ENCODE results near the gene ZCCHC17.

The ZCCHC17 gene

DNA sequence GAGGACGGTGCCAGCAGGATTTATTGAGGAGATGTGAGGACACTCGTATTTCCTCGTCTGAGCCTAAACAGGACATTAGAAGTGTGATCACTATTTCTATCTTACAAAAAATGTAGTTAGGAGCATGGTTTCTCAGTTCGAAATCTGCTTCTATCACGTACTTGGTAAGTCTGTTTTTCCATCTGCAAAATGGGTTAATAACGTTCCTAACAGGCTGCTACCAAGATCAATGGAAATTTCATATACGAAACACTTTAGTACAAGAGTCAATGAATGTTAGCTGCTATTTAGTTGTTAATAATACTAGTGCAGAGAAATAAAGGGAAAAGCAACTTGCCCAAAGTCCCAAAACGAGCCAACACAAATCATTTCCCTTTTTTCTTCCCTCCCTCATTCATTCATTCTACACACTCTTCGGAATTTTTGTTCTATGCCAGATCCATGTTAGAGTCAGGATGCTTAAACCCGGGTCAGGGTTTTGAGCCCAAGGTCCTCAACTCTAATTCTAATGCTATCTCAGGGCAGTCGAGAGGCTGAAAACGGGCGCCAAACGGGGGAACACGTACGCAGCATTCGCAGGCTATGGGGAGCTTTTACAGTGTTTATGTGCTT lies 852 bp upstream of the ZCCHC17 start:
- Histone ChIP-seq H2BK120ac (ENCODE audit: low read depth, low read length) (no peak overlapping the region), H3K4me2 (ENCODE audit: low read length, poor library complexity, severe bottlenecking) (peak overlapping the region; percentile 19), H3K4me3 (ENCODE audit: insufficient read depth in 1 of 2, low read depth in 1 of 2, low read length in 2 of 2) (peak overlapping the region; percentile 79 to 100), H2AFZ (ENCODE audit: low read depth, low read length) (peak overlapping the region; percentile 49), H2BK15ac (ENCODE audit: low read depth, poor library complexity, severe bottlenecking) (no peak overlapping the region), H2AK5ac (ENCODE audit: low read length, severe bottlenecking) (no peak overlapping the region), H3K36me3 (ENCODE audit: control insufficient read depth in 1 of 2, insufficient read depth in 2 of 2, low read depth in 1 of 2, low read length in 2 of 2) (peaks cover 13 to 36% of the 10 kb centered on the region in 2 experiments), H4K8ac (ENCODE audit: low read length) (peak overlapping the region; percentile 77), H3K9ac (ENCODE audit: low read length) (peak overlapping the region; percentile 99), H3K4ac (ENCODE audit: low read depth in 1 of 2, low read length in 2 of 2) (peak overlapping the region; percentile 20 to 72), H2BK12ac (ENCODE audit: low read length in 2 of 2) (no peak overlapping the region), H3K9me3 (ENCODE audit: control insufficient read depth, low read length) (no peaks in the 10 kb centered on the region), H3K14ac (ENCODE audit: low read length in 2 of 2) (peak overlapping the region in 1 of 2 experiments; percentile 35), H2BK5ac (ENCODE audit: low read depth, low read length, poor library complexity, severe bottlenecking) (no peak overlapping the region), H3K79me1 (replicated peaks; ENCODE audit: low read length, poor library complexity, severe bottlenecking) (peaks cover 25% of the 10 kb centered on the region), H3K27ac (ENCODE audit: low read length, poor library complexity, severe bottlenecking) (peak overlapping the region; percentile 31), H3K27me3 (ENCODE audit: control insufficient read depth in 1 of 2, insufficient read depth in 1 of 2, low read length in 2 of 2) (no peaks in the 10 kb centered on the region), H3K23ac (ENCODE audit: low read length in 2 of 2) (peak overlapping the region in 1 of 2 experiments; percentile 29), H3K18ac (ENCODE audit: low read depth in 1 of 2, low read length in 2 of 2) (peak overlapping the region; percentile 60 to 76), H4K91ac (ENCODE audit: low read length) (peak overlapping the region; percentile 4), H3K4me1 (ENCODE audit: control insufficient read depth, insufficient read depth, low read depth, low read length) (peaks cover 6% of the 10 kb centered on the region)
- WGBS = 26% methylated on average over 15 of the region's 17 CpGs
- peak; percentile 4 for DNase-seq

DNA sequence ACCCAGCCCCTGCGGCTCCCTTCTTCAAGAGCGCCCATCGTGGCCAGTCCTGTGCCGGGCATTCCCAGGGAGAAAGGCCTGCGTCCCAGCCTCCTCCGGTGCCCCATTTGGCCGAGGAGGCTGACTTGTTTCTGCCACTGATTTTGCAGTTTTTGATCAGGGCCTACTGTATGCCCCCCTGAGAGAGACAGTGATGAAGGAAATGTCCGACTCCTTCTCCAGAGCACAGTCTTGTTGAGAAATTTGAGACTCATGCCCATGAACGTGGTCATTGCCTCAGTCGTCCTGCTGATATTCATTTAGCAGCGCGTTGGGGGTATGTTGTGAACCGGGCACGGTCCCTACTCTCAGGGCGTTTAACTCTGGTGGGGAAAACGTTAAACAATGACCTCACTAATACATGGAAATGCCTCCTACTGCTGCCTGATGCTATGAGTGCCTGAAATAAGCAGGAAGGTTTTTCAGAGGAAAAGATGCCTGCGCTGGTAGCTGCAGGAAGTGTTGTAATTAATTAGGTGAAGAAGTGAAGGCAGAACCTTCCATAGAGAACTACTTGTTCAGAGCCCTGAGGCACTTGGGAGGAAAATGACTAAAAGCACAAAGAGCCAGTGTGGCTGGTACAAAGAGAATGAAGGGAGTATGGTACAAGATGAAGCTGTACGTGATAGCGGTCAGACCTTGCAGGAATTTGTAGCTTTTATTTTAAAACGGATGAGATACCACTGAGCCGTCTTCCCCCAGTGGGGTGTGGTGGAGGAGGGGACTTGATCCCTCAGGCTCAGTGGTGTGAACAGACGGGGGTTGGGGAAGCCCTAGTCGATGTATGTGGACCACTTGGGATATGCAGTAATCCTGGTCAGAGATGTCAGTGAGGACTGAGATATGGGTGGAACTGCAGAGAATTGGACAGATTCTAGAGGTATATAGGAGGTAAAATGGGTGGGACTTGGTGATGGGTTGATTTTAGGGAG lies 730 bp downstream of the ZCCHC17 start:
- Histone ChIP-seq H3K79me1 (replicated peaks; ENCODE audit: low read length, poor library complexity, severe bottlenecking) (peaks cover 26% of the 10 kb centered on the region), H3K4me1 (ENCODE audit: control insufficient read depth, insufficient read depth, low read depth, low read length) (peaks cover 6% of the 10 kb centered on the region), H4K8ac (ENCODE audit: low read length) (peak overlapping the region; percentile 28), H4K91ac (ENCODE audit: low read length) (peak overlapping the region; percentile 74), H2BK120ac (ENCODE audit: low read depth, low read length) (no peak overlapping the region), H3K9me3 (ENCODE audit: control insufficient read depth, low read length) (no peaks in the 10 kb centered on the region), H3K27ac (ENCODE audit: low read length, poor library complexity, severe bottlenecking) (peak overlapping the region; percentile 72), H2AFZ (ENCODE audit: low read depth, low read length) (peak overlapping the region; percentile 92), H3K4ac (ENCODE audit: low read depth in 1 of 2, low read length in 2 of 2) (peak overlapping the region; percentile 75 to 84), H3K9ac (ENCODE audit: low read length) (peak overlapping the region; percentile 99), H3K23ac (ENCODE audit: low read length in 2 of 2) (peak overlapping the region in 1 of 2 experiments; percentile 34), H3K4me3 (ENCODE audit: insufficient read depth in 1 of 2, low read depth in 1 of 2, low read length in 2 of 2) (peak overlapping the region; percentile 89 to 100), H2BK15ac (ENCODE audit: low read depth, poor library complexity, severe bottlenecking) (peak overlapping the region; percentile 36), H3K14ac (ENCODE audit: low read length in 2 of 2) (peak overlapping the region in 1 of 2 experiments; percentile 93), H3K4me2 (ENCODE audit: low read length, poor library complexity, severe bottlenecking) (peak overlapping the region; percentile 93), H2AK5ac (ENCODE audit: low read length, severe bottlenecking) (no peak overlapping the region), H3K36me3 (ENCODE audit: control insufficient read depth in 1 of 2, insufficient read depth in 2 of 2, low read depth in 1 of 2, low read length in 2 of 2) (peaks cover 9 to 21% of the 10 kb centered on the region in 2 experiments), H3K18ac (ENCODE audit: low read depth in 1 of 2, low read length in 2 of 2) (peak overlapping the region; percentile 71 to 81), H2BK12ac (ENCODE audit: low read length in 2 of 2) (no peak overlapping the region), H3K27me3 (ENCODE audit: control insufficient read depth in 1 of 2, insufficient read depth in 1 of 2, low read length in 2 of 2) (no peaks in the 10 kb centered on the region), H2BK5ac (ENCODE audit: low read depth, low read length, poor library complexity, severe bottlenecking) (peak overlapping the region; percentile 40)
- peak; percentile 71 for DNase-seq
- 9% methylated on average over 23 of the region's 23 CpGs for WGBS

DNA sequence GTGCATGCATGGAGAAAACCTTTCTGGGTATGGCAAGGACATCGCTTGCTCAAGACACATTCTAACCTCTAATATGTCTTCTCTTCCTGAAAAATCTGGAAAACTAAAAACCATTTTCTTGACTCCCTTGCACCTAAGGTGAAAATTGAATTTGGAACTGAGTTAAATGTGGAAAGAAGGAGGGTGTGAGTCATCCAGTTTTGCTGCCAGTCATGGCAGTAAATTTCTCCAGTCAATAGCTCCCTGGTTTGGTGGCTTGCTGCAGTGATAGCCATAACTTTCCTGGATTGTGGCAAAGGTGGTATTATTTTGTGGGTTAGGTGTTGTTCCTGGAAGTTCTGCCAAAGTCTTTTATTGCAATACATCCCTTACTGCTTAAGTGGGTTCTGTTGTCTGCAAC lies 2.5 kb downstream of the ZCCHC17 start:
- Histone ChIP-seq H2BK12ac (ENCODE audit: low read length in 2 of 2) (no peak overlapping the region), H3K79me1 (replicated peaks; ENCODE audit: low read length, poor library complexity, severe bottlenecking) (peaks cover 28% of the 10 kb centered on the region), H3K14ac (ENCODE audit: low read length in 2 of 2) (no peak overlapping the region), H3K27ac (ENCODE audit: low read length, poor library complexity, severe bottlenecking) (no peak overlapping the region), H2AK5ac (ENCODE audit: low read length, severe bottlenecking) (no peak overlapping the region), H2AFZ (ENCODE audit: low read depth, low read length) (no peak overlapping the region), H2BK15ac (ENCODE audit: low read depth, poor library complexity, severe bottlenecking) (no peak overlapping the region), H3K18ac (ENCODE audit: low read depth in 1 of 2, low read length in 2 of 2) (no peak overlapping the region), H4K8ac (ENCODE audit: low read length) (no peak overlapping the region), H3K4me1 (ENCODE audit: control insufficient read depth, insufficient read depth, low read depth, low read length) (peaks cover 6% of the 10 kb centered on the region), H3K23ac (ENCODE audit: low read length in 2 of 2) (no peak overlapping the region), H3K4ac (ENCODE audit: low read depth in 1 of 2, low read length in 2 of 2) (no peak overlapping the region), H3K27me3 (ENCODE audit: control insufficient read depth in 1 of 2, insufficient read depth in 1 of 2, low read length in 2 of 2) (no peaks in the 10 kb centered on the region), H4K91ac (ENCODE audit: low read length) (no peak overlapping the region), H3K4me3 (ENCODE audit: insufficient read depth in 1 of 2, low read depth in 1 of 2, low read length in 2 of 2) (no peak overlapping the region), H3K36me3 (ENCODE audit: control insufficient read depth in 1 of 2, insufficient read depth in 2 of 2, low read depth in 1 of 2, low read length in 2 of 2) (peaks cover 5 to 8% of the 10 kb centered on the region in 2 experiments), H2BK120ac (ENCODE audit: low read depth, low read length) (no peak overlapping the region), H2BK5ac (ENCODE audit: low read depth, low read length, poor library complexity, severe bottlenecking) (no peak overlapping the region), H3K9me3 (ENCODE audit: control insufficient read depth, low read length) (no peaks in the 10 kb centered on the region), H3K4me2 (ENCODE audit: low read length, poor library complexity, severe bottlenecking) (no peak overlapping the region), H3K9ac (ENCODE audit: low read length) (no peak overlapping the region)
- DNase-seq = peak; percentile 33
- WGBS = no CpG with 5 or more reads among the region's 1 CpG

DNA sequence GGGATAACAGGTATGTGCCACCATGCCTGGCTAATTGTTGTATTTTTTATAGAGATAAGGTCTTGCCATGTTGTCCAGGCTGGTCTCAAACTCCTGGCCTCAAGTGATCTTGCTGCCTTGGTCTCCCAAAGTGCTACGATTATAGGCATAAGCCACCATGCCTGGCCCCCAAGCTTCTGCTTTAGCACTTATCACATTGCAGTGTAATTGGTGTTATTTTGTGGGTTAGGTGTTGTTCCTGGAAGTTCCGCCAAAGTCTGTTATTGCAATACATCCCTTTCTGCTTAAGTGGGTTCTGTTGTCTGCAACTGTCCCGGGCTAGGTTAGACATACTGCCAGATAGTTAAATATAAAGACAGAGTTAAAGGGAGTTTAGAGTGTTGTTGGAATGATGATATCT lies 3.4 kb downstream of the ZCCHC17 start:
- Histone ChIP-seq H2AK5ac (ENCODE audit: low read length, severe bottlenecking) (no peak overlapping the region), H3K4ac (ENCODE audit: low read depth in 1 of 2, low read length in 2 of 2) (no peak overlapping the region), H3K9me3 (ENCODE audit: control insufficient read depth, low read length) (no peaks in the 10 kb centered on the region), H3K23ac (ENCODE audit: low read length in 2 of 2) (no peak overlapping the region), H2BK5ac (ENCODE audit: low read depth, low read length, poor library complexity, severe bottlenecking) (no peak overlapping the region), H2BK120ac (ENCODE audit: low read depth, low read length) (no peak overlapping the region), H3K4me3 (ENCODE audit: insufficient read depth in 1 of 2, low read depth in 1 of 2, low read length in 2 of 2) (no peak overlapping the region), H2AFZ (ENCODE audit: low read depth, low read length) (no peak overlapping the region), H3K36me3 (ENCODE audit: control insufficient read depth in 1 of 2, insufficient read depth in 2 of 2, low read depth in 1 of 2, low read length in 2 of 2) (peaks cover 5 to 8% of the 10 kb centered on the region in 2 experiments), H3K9ac (ENCODE audit: low read length) (no peak overlapping the region), H3K27me3 (ENCODE audit: control insufficient read depth in 1 of 2, insufficient read depth in 1 of 2, low read length in 2 of 2) (no peaks in the 10 kb centered on the region), H2BK12ac (ENCODE audit: low read length in 2 of 2) (no peak overlapping the region), H3K79me1 (replicated peaks; ENCODE audit: low read length, poor library complexity, severe bottlenecking) (peaks cover 31% of the 10 kb centered on the region), H4K8ac (ENCODE audit: low read length) (no peak overlapping the region), H3K4me1 (ENCODE audit: control insufficient read depth, insufficient read depth, low read depth, low read length) (peaks cover 4% of the 10 kb centered on the region), H3K14ac (ENCODE audit: low read length in 2 of 2) (no peak overlapping the region), H2BK15ac (ENCODE audit: low read depth, poor library complexity, severe bottlenecking) (no peak overlapping the region), H3K27ac (ENCODE audit: low read length, poor library complexity, severe bottlenecking) (no peak overlapping the region), H4K91ac (ENCODE audit: low read length) (peak overlapping the region; percentile 20), H3K18ac (ENCODE audit: low read depth in 1 of 2, low read length in 2 of 2) (no peak overlapping the region), H3K4me2 (ENCODE audit: low read length, poor library complexity, severe bottlenecking) (no peak overlapping the region)
- no peak for DNase-seq
- WGBS = 98% methylated on average over 2 of the region's 3 CpGs

All from mesenchymal stem cell (in vitro differentiated cells and primary cell).